Measurements from ENCODE around the gene VWF.
"Not testable (repeated sequence)": the region's sequence is repeated elsewhere in the genome, so short reads cannot be mapped to it uniquely, and the experiment has no call there.

The VWF gene

GRCh38 chr12:6104842-6105241 is 19.6 kb downstream of the VWF start:
- DNase-seq (ENCODE audit: low read depth, low spot score): no peak

GRCh38 chr12:6104027-6104426 is 20.4 kb downstream of the VWF start:
- no peak for DNase-seq (ENCODE audit: low read depth, low spot score)

GRCh38 chr12:6102021-6102420 is 22.4 kb downstream of the VWF start:
- DNase-seq (ENCODE audit: low read depth, low spot score): not testable (repeated sequence)

- DNase-seq (ENCODE audit: low read depth, low spot score): no peak
These were observed 25.2 kb downstream of the VWF start for GRCh38 chr12:6099316-6099715.

GRCh38 chr12:6097411-6097810 is 27.1 kb downstream of the VWF start:
- DNase-seq (ENCODE audit: low read depth, low spot score): no peak

GRCh38 chr12:6096527-6096926 is 27.9 kb downstream of the VWF start:
- no peak for DNase-seq (ENCODE audit: low read depth, low spot score)

- DNase-seq (ENCODE audit: low read depth, low spot score): no peak
These were observed 29.2 kb downstream of the VWF start for GRCh38 chr12:6095269-6095668.

GRCh38 chr12:6093764-6094163 is 30.7 kb downstream of the VWF start:
- no peak for DNase-seq (ENCODE audit: low read depth, low spot score)

- DNase-seq (ENCODE audit: low read depth, low spot score): no peak
These were observed 31.4 kb downstream of the VWF start for GRCh38 chr12:6092784-6093722.

GRCh38 chr12:6091786-6092566 is 32.5 kb downstream of the VWF start:
- no peak for DNase-seq (ENCODE audit: low read depth, low spot score)

- DNase-seq (ENCODE audit: low read depth, low spot score): no peak
These were observed 33.7 kb downstream of the VWF start for GRCh38 chr12:6090803-6091202.

GRCh38 chr12:6088921-6089747 is 35.3 kb downstream of the VWF start:
- DNase-seq (ENCODE audit: low read depth, low spot score): no peak

- no peak for DNase-seq (ENCODE audit: low read depth, low spot score)
These were observed 38.2 kb downstream of the VWF start for GRCh38 chr12:6086316-6086715.

- DNase-seq (ENCODE audit: low read depth, low spot score): no peak
These were observed 38.6 kb downstream of the VWF start for GRCh38 chr12:6085841-6086240.

- DNase-seq (ENCODE audit: low read depth, low spot score): no peak
These were observed 39.5 kb downstream of the VWF start for GRCh38 chr12:6084969-6085450.

GRCh38 chr12:6084261-6084968 is 40.1 kb downstream of the VWF start:
- no peak for DNase-seq (ENCODE audit: low read depth, low spot score)

- DNase-seq (ENCODE audit: low read depth, low spot score): no peak
These were observed 40.9 kb downstream of the VWF start for GRCh38 chr12:6083601-6084000.

GRCh38 chr12:6082613-6083012 is 41.9 kb downstream of the VWF start:
- no peak for DNase-seq (ENCODE audit: low read depth, low spot score)

GRCh38 chr12:6080149-6081045 is 44.1 kb downstream of the VWF start:
- no peak for DNase-seq (ENCODE audit: low read depth, low spot score)
